NB4 (cell line): ENCODE results near the gene NDUFAF2.

Experiments
- CTCF ChIP-seq: IDR thresholded peaks from one replicate; pipeline ENCODE4 v1.5.1; 2012; ENCODE audit warnings: low read depth, low read length
- MAX ChIP-seq: IDR thresholded peaks from 2 replicates; pipeline ENCODE4 v1.6.1; 2011; ENCODE audit warnings: low read depth, low read length
- MYC ChIP-seq: IDR thresholded peaks from 2 replicates; pipeline ENCODE4 v1.6.1; 2011; ENCODE audit warnings: low read depth, low read length
- POLR2A ChIP-seq: IDR thresholded peaks from 2 replicates; pipeline ENCODE4 v1.6.1; 2011; ENCODE audit warnings: mild to moderate bottlenecking; ENCODE audit not compliant: insufficient read length; ENCODE audit errors: extremely low read depth

- TF ChIP-seq CTCF, result no peak
- TF ChIP-seq POLR2A, result no peak
- TF ChIP-seq MAX, result no peak
- no peak for TF ChIP-seq MYC
These were observed 84.6 kb downstream of the NDUFAF2 start for GRCh38 chr5:61029456-61030162.
